Fibroblast of skin of back (primary cell): ENCODE data around the gene OR7C1.
"Not testable (repeated sequence)": the region's sequence is repeated elsewhere in the genome, so short reads cannot be mapped to it uniquely, and the experiment has no call there.

Experiments
- DNase-seq: peaks from one replicate; pipeline ENCODE4 v3.0.0-alpha.2; 2013

Gene OR7C1

GRCh38 chr19:14765403-14765802 is 69.6 kb downstream of the OR7C1 start:
- DNase-seq: not testable (repeated sequence)

GRCh38 chr19:14764401-14764800 is 70.6 kb downstream of the OR7C1 start:
- DNase-seq: no peak

GRCh38 chr19:14763497-14764145 is 71.4 kb downstream of the OR7C1 start:
- no peak for DNase-seq

GRCh38 chr19:14762111-14762510 is 72.9 kb downstream of the OR7C1 start:
- DNase-seq: no peak

GRCh38 chr19:14761607-14762006 is 73.4 kb downstream of the OR7C1 start:
- DNase-seq: no peak

- DNase-seq: no peak
Measured at GRCh38 chr19:14758816-14759215, 76.2 kb downstream of the OR7C1 start.

GRCh38 chr19:14748601-14749000 is 86.4 kb downstream of the OR7C1 start:
- DNase-seq: no peak
